Fibroblast of lung (primary cell): ENCODE data around the gene MPDZ. TPM values are rescaled to one million over a fixed set of nuclear protein-coding genes. Genes with fewer than 3 reads are reported as not detected.

Source experiments
- DNase-seq, 2 donors: peaks; one replicate each; pipeline versions ENCODE4 v3.0.0 to v3.0.0-alpha.2; 2010; ENCODE audit warnings: low read depth in 2 of 2
- H2AFZ ChIP-seq: 2 replicates; pipeline ENCODE4 v1.5.1; 2012; ENCODE audit warnings: low read length, control low read depth, inconsistent platforms
- H3K27ac ChIP-seq: 2 replicates; pipeline ENCODE4 v1.5.1; 2011; ENCODE audit warnings: low read length, control low read depth; ENCODE audit not compliant: insufficient read depth
- H3K27me3 ChIP-seq: 2 replicates; pipeline ENCODE4 v1.5.1; 2011; ENCODE audit warnings: mild to moderate bottlenecking, low read length; ENCODE audit not compliant: control insufficient read depth, insufficient read depth
- H3K36me3 ChIP-seq: 2 replicates; pipeline ENCODE4 v1.5.1; 2011; ENCODE audit warnings: low read length; ENCODE audit not compliant: control insufficient read depth, insufficient read depth
- H3K4me1 ChIP-seq: 2 replicates; pipeline ENCODE4 v1.5.1; 2011; ENCODE audit warnings: low read length; ENCODE audit not compliant: control insufficient read depth, insufficient read depth; ENCODE audit errors: extremely low read depth
- H3K4me2 ChIP-seq: 2 replicates; pipeline ENCODE4 v1.5.1; 2011; ENCODE audit warnings: low read length, control low read depth; ENCODE audit not compliant: insufficient read depth; ENCODE audit errors: extremely low read depth
- H3K4me3 ChIP-seq, 4 experiments: fragments of 200-600 bp in 1 of 4; sonication (generic) in 1 of 4; replicated peaks in 1 of 4; 2 replicates each; pipeline ENCODE4 v1.5.1; 2011 to 2016; ENCODE audit warnings: low read length in 4 of 4, low read depth in 3 of 4, mild to moderate bottlenecking in 3 of 4, control low read depth in 2 of 4, inconsistent platforms in 1 of 4, mixed read lengths in 1 of 4; ENCODE audit not compliant: insufficient read depth in 1 of 4; ENCODE audit errors: control extremely low read depth in 1 of 4
- H3K79me2 ChIP-seq: 2 replicates; pipeline ENCODE4 v1.5.1; 2012; ENCODE audit warnings: mild to moderate bottlenecking, low read length, inconsistent platforms; ENCODE audit not compliant: control insufficient read depth, insufficient read depth
- H3K9ac ChIP-seq: 2 replicates; pipeline ENCODE4 v1.5.1; 2011; ENCODE audit warnings: mild to moderate bottlenecking, low read length, control low read depth; ENCODE audit not compliant: insufficient read depth
- H3K9me3 ChIP-seq: 2 replicates; pipeline ENCODE4 v1.5.1; 2012; ENCODE audit warnings: low read depth, low read length; ENCODE audit not compliant: control insufficient read depth, insufficient read depth
- H4K20me1 ChIP-seq: 2 replicates; pipeline ENCODE4 v1.5.1; 2011; ENCODE audit warnings: low read length; ENCODE audit not compliant: control insufficient read depth, insufficient read depth; ENCODE audit errors: extremely low read depth
- CTCF ChIP-seq, 2 donors: IDR thresholded peaks in 1 of 2; conservative IDR thresholded peaks in 1 of 2; 1 replicate in 1 of 2; 2 replicates in 1 of 2; pipeline ENCODE4 v1.5.1; 2011 to 2012; ENCODE audit warnings: low read length in 2 of 2, control low read depth in 1 of 2, inconsistent platforms in 1 of 2, low read depth in 1 of 2, mild to moderate bottlenecking in 1 of 2
- EZH2 ChIP-seq: IDR thresholded peaks from 2 replicates; pipeline ENCODE4 v1.5.1; 2012; ENCODE audit warnings: low read length, control low read depth, mild to moderate bottlenecking; ENCODE audit errors: missing control alignments
- polyA plus RNA-seq, 2 donors: library from polyadenylated mRNA; depleted of rRNA in 1 of 2; stranded (reverse) in 1 of 2; unstranded in 1 of 2; fragments of >200 nt; gene quantifications; 2 replicates each; pipeline ENCODE4 v1.2.1, GENCODE V29; 2011 to 2012; ENCODE audit warnings: missing spikeins in 1 of 2
- total RNA-seq: library from RNA; depleted of rRNA; stranded (reverse); fragments of >200 nt; gene quantifications from 2 replicates; pipeline ENCODE4 v1.2.1, GENCODE V29; 2014

MPDZ gene
- total and polyA plus RNA-seq, 2 donors (not counting 1 experiment from before 2014, with no cell fraction given), result 28.9 to 66.9 TPM

- no peak for TF ChIP-seq EZH2
- no peak for TF ChIP-seq CTCF (conservative IDR thresholded peaks at IDR 0.05 in 1 of 2, IDR thresholded peaks at IDR 0.05 in 1 of 2; ENCODE audit: low read depth in 1 of 2, low read length in 2 of 2)
- H3K4me2 ChIP-seq, result no peak overlapping the region
- no peaks in the 10 kb centered on the region for H3K79me2 ChIP-seq
- H3K4me3 ChIP-seq, result no peak overlapping the region
- H3K36me3 ChIP-seq, result no peaks in the 10 kb centered on the region
- no peak overlapping the region for H3K27ac ChIP-seq
- no peaks in the 10 kb centered on the region for H3K9me3 ChIP-seq
- H4K20me1 ChIP-seq, result no peaks in the 10 kb centered on the region
- H2AFZ ChIP-seq, result no peak overlapping the region
- no peak overlapping the region for H3K9ac ChIP-seq
- no peaks in the 10 kb centered on the region for H3K4me1 ChIP-seq
- no peaks in the 10 kb centered on the region for H3K27me3 ChIP-seq
- no peak for DNase-seq
These were observed 104.4 kb downstream of the MPDZ start for GRCh38 chr9:13174906-13175639.

DNA sequence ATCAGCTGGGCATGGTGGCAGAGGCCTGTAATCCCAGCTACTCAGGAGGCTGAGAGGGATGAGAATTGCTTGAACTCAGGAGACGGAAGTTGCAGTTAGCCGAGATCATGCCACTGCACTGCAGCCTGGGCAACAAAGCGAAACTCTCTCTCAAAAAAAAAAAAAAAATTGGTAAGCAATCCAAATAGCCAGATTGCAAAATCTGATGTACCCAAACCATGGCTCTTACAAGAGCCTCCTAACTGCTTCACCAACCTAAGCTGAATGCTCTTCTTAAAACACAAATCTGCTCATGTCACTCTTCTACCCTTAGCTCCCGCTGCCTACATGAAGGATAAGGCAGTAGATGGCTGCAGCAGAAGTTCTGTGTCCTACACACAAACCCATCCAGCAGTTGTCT lies 105.9 kb downstream of the MPDZ start:
- no peaks in the 10 kb centered on the region for H3K79me2 ChIP-seq

DNA sequence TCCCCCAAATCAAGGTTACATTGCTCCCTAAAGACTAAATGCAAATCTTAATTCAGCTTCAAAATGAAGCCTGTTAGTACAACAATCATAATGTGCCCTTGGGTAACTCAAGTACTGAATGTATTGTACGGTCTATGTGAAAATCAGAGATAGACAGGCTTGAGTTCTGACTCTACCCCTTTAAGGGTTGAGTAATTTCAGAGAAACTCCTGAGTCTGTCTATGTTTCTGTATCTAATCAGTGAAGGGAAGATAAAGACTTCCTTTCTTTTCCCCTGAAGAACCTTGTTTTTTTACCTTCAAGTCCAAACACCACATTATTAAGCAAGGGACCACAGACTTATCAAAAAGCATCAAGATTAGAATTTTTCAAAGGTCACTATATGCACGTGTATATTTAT lies 108.2 kb downstream of the MPDZ start:
- DNase-seq, result peak in 1 of 2 donors; percentile 59
- no peaks in the 10 kb centered on the region for H3K9me3 ChIP-seq
- no peaks in the 10 kb centered on the region for H3K4me1 ChIP-seq
- no peak overlapping the region for H3K4me3 ChIP-seq
- H3K36me3 ChIP-seq, result no peaks in the 10 kb centered on the region
- TF ChIP-seq CTCF (conservative IDR thresholded peaks at IDR 0.05 in 1 of 2, IDR thresholded peaks at IDR 0.05 in 1 of 2; ENCODE audit: low read depth in 1 of 2, low read length in 2 of 2), result no peak
- no peak for TF ChIP-seq EZH2
- H3K27ac ChIP-seq, result no peak overlapping the region
- H4K20me1 ChIP-seq, result no peaks in the 10 kb centered on the region
- no peaks in the 10 kb centered on the region for H3K79me2 ChIP-seq
- H3K4me2 ChIP-seq, result no peak overlapping the region
- H2AFZ ChIP-seq, result no peak overlapping the region
- no peak overlapping the region for H3K9ac ChIP-seq
- H3K27me3 ChIP-seq, result no peaks in the 10 kb centered on the region

More for the DNA sequence above, 105.9 kb downstream of the MPDZ start:
- Histone ChIP-seq H2AFZ (no peak overlapping the region), H3K4me3 (no peak overlapping the region), H3K27ac (no peak overlapping the region), H4K20me1 (no peaks in the 10 kb centered on the region), H3K9ac (no peak overlapping the region), H3K36me3 (no peaks in the 10 kb centered on the region), H3K4me1 (no peaks in the 10 kb centered on the region), H3K9me3 (no peaks in the 10 kb centered on the region), H3K27me3 (no peaks in the 10 kb centered on the region), H3K4me2 (no peak overlapping the region)
- TF ChIP-seq EZH2, result no peak
- TF ChIP-seq CTCF (conservative IDR thresholded peaks at IDR 0.05 in 1 of 2, IDR thresholded peaks at IDR 0.05 in 1 of 2; ENCODE audit: low read depth in 1 of 2, low read length in 2 of 2), result no peak
- DNase-seq, result no peak
